Endometrial microvascular endothelial cells (primary cell): ENCODE results near the gene RGSL1. TPM values are rescaled to one million over a fixed set of nuclear protein-coding genes. Genes with fewer than 3 reads are reported as not detected.
"Not testable (repeated sequence)": the region's sequence is repeated elsewhere in the genome, so short reads cannot be mapped to it uniquely, and the experiment has no call there.

ENCODE experiments used
- in situ Hi-C: cut with HindIII; loops from 2 replicates; pipeline ENCODE4 v1.10.0; 2017; ENCODE audit warnings: low sequenced_read_pairs, low pct_unique_long_range_greater_than_20kb; ENCODE audit errors: inconsistent ontology term
- total RNA-seq: library from RNA; depleted of rRNA; stranded (reverse); fragments of >200 nt; gene quantifications from one replicate; pipeline ENCODE4 v1.2.3, GENCODE V29; 2015; ENCODE audit errors: inconsistent ontology term

RGSL1 gene
- total RNA-seq, 1 donor from 2014 or later, result not detected

DNA sequence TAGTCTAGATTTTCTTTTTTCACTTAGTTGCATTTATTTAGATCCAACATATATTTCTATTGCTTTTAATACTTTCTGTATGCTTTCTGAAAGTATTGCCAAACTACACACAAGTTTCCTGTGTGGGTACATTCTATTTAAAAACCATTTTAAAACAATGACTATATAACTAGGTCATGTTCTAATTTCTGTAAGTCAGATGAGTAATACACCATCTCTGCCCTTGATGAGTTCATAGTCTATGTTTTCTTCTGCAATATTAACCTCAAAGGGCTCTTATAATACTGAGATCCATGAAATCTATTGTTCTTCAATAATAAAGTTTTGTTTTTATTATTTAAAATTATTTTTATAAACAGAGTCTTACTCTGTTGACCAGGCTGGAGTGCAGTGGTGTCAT lies 70.8 kb downstream of the RGSL1 start:
- in situ Hi-C loops, result no loop called here

DNA sequence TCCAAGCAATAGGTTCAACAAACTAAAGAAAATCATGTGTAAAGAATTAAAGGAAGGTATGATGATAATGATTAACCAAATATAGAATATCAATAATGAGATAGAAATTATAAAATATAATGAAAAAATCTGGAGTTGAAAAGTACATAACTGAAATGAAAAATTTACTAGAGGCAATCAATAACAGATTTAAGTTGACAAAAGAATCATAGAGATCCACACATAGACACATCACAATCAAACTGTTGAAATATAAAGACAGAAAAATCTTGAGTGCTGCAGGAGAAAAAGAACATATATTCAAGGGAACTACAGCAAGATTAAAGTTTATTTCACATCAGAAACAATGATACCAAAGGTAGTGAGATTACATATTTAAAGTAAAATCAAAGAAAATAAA lies 75.4 kb downstream of the RGSL1 start:
- in situ Hi-C loops, result no loop called here

DNA sequence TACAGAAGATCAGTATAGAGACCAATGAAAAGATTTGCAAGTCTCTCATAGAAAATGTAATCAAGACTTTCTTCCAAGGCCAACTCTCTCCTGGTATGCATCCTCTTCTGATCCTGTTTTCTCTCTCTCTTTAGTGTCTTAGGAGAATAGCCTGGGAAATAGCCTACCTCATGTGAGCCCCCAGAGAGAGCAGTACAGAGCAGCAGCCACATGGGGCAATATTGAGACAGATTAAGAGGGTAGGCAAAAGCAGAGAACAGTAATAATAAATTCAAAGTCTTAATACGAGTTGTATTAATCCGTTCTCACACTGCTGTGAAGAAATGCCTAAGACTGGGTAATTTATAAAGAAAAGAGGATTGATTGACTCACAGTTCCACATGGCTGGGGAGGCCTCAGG lies 77.7 kb downstream of the RGSL1 start:
- in situ Hi-C loops, result no loop called here

DNA sequence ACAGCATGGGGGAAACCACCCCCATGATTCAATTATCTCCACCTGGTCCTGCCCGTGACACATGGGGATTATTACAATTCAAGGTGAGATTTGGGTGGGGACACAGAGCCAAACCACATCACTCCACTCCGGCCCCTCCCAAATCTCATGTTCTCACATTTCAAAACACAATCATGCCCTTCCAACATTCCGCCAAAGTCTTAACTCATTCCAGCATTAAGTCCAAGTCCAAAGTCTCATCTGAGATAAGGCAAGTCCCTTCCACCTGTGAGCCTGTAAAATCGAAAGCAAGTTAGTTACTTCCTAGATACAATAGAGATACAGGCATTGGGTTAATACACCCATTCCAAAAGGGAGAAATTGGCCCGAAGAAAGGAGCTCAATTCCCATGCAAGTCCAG lies 78.3 kb downstream of the RGSL1 start:
- in situ Hi-C loops, result not testable (repeated sequence)

DNA sequence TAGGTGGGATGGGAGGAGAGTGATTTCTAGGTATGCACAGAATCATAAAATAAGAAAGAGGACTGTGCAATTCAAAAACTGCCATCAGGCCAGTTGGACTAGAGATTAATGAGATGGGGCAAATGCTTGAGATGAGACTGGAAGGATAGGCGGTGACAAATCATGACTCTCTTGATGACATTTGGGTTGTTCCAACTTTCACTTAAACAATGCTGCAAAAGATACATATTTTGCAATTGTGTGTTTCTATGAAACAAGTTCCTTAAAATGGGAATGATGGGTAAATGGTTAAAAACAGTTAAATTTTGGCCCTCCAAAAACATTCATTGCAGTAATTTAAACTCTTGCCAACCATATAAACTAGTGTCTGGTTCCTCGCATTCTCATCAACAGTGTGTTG lies 84.0 kb downstream of the RGSL1 start:
- in situ Hi-C loops, result no loop called here

DNA sequence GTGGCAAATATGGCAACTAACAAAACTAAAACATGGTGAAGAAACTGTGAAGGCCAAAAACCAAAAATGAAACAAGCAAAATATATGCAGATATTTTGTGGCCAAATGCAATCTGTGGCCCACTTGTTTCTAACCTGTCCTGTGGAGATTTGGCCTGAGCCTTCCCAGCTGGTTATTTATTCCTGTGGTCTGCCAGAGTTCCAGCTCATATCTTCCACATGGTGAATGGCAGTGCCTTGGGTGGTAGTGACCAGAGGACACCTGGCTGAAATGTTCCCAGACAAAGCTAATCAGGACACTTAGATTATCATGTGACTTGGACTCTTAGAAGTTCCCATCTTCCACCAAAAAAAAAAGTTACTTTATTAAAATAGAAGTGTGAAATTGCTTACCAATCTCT lies 99.4 kb downstream of the RGSL1 start:
- in situ Hi-C loops, result no loop called here

DNA sequence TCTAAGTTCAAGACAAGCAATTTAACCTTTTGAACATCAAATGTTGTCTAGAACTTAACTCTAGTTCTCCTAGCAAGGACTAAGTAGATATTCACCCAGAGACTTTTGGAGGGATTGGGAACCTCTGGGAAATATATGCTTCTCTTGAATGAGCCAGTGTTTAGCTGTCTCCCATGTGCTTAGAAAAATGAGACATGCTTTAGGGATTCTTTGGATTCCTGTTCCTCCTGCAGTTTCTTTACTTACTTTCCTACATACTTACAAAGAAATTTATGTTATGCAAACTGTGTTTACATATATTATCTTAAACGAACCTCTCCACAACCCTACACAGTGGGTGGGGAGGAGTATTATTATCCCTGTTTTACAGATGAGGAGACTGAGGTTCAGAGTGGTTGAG lies 99.9 kb downstream of the RGSL1 start:
- in situ Hi-C loops, result no loop called here

DNA sequence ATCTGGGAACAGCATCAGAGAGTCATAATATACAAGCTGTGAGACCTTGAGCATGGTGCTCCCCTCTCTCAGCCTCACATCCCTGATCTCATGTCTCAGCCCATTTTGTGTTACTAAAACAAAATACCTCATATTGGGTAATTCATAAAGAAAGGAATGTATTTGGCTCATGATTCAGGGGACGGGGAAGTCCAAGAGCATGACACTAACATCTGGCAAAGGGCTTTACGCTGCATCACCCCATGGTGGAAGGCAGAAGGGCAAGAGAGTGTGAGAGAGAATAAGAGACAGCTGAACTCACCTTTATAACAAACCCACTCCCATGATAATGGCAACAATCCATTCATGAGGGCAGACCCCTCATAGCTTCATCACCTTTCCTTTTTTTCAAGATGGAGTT lies 102.6 kb downstream of the RGSL1 start:
- in situ Hi-C loops, result no loop called here

DNA sequence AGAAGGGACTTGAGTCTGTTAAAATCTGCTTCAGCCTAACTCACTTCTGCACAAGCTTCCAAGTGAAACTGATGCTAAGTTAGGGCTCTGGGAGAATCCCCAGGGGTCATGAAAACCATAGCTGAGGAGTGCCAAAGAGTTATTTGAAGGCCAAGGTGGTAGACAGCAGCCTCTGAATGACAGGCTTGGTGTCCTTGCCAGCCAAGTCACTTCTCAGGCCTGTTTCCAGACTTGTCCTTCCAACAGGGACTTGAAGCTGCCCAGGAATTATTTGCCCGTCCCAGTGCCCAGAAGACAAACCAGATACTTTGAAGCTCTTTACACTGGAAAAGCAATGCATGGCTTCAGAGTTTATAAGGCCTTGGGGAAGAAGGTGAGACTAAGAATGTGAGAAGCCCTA lies 105.5 kb downstream of the RGSL1 start:
- in situ Hi-C loops, result no loop called here

DNA sequence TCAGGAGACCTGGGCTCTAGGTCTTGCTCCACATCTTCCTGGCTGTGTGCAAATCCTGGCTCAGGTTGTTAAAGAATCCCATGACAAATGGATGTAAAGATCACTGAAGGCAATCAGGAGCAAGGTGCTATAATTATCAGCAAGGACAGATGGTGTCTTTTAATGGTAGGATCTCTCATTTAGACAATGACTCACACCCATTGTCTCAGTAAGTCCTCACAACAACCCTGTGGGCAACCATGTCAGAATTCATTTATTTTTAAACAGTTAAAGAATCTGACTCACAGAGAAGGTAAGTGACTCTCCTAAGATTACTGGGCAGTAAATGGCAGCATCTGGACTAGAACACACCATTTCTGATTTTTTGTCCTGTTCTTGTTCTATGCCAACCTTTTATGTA lies 106.3 kb downstream of the RGSL1 start:
- in situ Hi-C loops, result no loop called here

DNA sequence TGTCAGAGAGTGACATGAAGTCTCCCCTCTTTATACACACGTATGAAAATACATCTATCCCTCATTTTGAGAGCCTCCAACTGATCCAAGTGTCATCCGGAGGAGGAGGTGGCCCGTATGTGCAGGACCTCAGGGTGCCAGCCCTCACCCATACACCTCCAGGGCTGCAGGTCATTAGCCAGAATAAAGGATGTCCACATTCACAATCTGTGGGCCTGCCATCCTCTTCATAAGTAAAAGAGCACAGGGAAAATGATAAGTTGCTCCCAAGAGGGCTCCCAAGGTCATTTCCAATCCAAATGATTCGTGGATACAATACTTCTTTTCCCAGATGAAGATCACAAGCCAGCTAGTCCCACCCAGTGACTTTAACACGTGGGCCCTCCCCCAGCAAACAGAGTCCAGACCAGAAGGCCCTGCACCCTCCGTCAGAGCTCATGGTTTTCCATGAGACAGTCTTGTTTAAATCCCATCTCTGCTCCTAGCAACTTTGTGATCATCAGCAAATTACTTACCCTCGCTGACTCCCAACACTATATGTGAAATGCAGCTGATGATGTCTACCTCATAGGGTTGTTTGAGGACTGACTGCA lies 110.5 kb downstream of the RGSL1 start:
- in situ Hi-C loops, result no loop called here

DNA sequence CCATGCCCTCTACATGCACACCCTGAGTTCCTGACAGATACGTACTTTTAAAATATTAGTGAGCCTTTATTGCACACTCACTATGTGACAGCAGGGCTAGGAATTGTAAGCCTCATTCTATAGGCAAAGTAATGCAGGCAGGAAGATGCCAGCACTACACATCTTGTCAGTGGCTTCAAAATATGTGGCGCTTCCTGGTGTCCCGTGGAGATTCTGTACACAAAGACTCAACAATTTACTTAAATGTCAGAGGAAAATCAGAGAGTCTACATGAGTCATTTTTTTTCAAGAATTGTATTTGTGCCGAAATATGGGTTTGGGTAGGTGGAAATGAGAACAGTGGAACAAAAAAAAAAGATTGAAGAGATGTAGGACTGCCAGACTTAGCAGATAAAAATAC lies 111.5 kb downstream of the RGSL1 start:
- in situ Hi-C loops, result no loop called here

DNA sequence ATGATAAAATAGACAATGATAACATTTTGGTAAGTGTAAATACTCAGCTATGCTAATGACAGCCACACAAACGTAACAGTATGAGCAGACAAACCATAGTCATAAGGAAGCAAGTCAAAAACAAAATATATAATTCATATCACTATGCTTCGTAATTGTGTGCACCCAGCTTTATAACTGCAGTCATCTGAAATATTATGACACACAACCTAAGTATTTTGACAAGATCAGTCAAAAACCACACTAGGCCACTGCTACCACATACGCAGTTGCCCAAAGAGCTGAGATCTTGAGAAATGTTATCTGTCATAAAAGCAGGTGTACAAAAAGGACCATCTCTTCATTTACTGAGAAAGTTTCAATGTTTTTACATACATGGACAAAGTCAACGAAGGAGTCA lies 113.1 kb downstream of the RGSL1 start:
- in situ Hi-C loops, result no loop called here

DNA sequence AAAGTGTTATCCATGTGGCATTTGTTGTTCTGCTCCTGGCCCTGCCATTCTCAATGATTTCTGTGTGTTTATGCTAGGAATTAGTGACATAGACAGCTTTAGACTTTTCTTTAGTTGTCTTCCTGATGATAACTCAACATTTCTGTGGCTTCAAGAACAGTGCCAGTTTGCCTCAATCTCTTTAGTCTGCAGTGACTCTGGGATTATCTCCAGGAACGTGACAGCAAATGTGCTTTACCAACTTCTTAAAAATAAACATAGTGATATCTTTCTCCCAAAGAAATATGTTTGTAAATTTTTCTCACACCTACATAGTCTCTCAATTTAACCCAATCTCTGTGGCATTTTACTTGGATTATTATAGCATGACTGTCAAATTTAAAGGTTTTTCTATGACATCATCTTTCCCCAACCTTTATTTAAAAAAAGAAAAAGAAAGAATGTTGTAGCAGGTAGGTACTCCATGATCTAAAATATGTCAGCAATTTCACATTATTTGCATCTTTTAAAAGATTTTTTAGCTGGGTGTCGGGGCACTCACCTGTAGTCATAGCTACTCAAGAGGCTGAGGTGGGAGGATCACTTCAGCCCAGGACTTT lies 114.6 kb downstream of the RGSL1 start:
- in situ Hi-C loops, result no loop called here

DNA sequence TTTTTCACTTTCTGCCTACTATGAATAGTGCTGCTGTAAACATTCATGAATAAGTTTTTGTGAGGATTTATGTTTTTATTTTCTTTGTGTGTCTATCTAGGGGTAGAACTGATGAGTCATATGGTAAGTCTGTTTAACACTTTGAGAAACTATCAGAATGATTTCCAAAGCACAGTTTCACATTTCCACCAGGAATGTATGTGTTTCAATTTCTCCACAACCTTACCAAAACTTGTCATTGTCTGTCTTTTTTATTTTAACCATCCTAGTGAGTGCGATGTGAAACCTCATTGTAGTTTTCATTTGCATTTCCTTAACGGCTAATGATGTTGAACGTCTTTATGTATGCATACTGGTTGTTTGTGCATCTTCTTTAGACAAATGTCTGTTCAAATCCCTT lies 115.6 kb downstream of the RGSL1 start:
- in situ Hi-C loops, result no loop called here

DNA sequence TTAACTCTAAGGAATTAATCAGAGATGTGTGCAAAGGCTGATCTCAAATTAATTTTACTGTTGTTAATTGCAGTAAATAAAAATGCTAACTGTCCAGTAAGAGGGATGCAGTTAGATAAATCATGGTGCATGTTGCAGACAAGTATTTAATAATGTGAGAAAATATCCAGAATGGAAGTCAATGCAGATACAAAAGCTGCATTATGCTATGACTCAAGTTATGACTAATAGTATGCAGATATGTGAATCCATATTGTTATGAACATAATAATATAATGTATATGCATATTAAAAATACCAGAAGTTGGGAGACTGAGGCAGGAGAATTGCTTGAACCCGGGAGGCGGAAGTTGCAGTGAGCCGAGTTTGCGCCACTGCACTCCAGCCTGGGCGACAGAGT lies 117.7 kb downstream of the RGSL1 start:
- in situ Hi-C loops, result no loop called here

DNA sequence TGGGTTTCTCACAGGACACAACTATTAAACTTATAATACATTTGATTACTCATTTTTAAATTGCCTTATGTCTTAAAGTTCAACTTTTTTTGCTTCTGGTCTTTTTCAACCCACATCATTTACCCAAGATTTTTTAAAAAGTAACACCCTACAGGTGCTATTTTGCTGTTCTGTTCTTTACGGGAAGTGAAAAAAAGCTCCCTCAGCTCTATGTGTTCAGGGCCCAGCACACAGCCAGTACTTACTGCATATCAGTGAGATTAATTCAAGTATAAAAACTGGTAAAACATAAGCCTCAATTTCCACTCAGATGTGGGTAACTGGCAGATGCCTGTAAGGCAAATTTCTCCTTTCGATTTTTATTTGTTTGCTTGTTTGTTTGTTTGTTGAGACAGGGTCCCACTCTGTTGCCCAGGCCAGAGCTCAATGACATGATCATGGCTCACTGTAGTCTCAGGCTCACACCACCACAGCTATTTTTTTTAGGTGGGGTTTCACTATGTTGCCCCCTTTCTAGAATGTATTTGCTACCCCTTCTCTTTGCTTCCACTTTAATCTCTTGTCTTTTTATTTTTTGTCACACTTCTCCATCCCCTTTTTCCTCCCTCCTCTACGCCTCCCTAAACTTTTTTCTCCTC lies 118.8 kb downstream of the RGSL1 start:
- in situ Hi-C loops, result no loop called here

DNA sequence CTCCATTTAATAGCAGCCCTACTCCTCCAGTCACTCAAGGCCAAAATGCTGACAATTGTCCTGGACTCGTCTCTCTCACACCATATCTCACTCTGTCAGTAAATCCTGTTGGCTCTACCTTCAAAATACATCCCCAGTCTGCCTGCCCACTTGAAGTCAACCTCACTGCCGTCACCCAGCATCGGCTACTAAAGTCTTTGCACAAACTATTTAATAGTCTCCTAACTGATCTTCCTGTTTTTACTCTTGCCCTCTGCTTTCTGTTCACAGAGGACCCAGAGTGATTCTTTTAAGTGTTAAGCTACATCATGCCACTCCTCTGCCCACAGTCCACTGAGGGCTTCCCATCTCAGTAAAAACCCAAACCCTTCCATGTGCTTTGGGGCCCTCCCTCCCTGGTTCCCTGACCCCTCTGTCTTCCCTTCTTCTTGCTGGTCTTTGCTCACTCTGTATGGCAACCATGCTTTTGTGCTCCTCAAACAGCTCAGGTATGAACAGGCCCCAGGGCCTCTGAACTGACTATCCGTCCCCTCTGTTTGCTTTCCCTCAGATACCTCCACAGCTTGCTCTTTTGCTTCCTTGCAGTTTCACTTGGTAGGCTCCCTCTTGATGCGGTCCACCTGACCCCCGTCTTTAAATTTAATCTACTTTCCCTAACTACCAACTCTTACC lies 120.1 kb downstream of the RGSL1 start:
- in situ Hi-C loops, result no loop called here

DNA sequence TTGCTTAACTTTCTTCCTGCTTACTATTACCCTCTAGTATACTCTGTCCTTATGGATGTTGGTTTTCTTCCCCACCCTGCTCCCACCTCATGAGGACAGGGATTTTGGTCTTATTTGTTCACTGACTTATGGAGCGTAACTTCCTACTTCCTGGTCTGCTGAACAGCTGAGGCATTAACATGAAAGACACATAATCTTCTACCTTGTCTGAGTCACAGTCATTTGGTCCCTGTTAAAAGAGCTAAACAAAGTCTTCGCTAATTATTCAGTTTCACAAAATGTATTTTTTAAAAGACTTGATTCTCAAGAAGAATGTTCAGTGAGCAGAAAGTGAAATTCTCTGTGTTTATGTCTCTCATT lies 120.6 kb downstream of the RGSL1 start:
- in situ Hi-C loops, result no loop called here

DNA sequence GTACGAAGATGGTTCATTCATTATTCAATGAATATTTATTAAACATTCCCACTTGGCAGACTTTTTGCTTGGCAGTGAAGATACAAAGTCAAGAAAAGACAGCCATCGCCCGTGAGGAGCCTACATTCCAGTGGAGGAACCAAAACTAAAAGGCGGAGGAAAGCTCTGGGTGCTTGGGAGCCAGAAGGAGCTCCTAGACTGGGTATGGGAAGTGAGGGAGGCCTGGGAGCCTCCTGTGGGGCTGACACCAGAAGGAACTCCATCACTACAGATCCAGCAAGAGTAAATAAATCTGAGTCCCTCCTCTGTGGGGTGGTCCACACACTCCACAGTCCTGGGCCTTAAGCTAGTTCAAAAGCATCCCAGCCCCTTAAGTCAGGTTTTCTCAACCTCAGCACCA lies 124.2 kb downstream of the RGSL1 start:
- in situ Hi-C loops, result no loop called here
